ENCODE data around the gene SLC17A9. TPM values are rescaled to one million over a fixed set of nuclear protein-coding genes. Genes with fewer than 3 reads are reported as not detected.

The SLC17A9 gene
- total RNA-seq, 1 experiment from 2014 or later, result 0.28 TPM

Other genes with a start within 250 kb of the SLC17A9 start
- 44.1 TPM for gene NTSR1, start 243.9 kb upstream of the SLC17A9 start, total RNA-seq (2021; ENCODE audit: unreplicated experiment)
- 49.9 TPM for gene MRGBP, start 156.2 kb upstream of the SLC17A9 start, total RNA-seq (2021; ENCODE audit: unreplicated experiment)
- gene OGFR, start 147.9 kb upstream of the SLC17A9 start, total RNA-seq (2021; ENCODE audit: unreplicated experiment), result 47.3 TPM
- 46.6 TPM for gene COL9A3, start 135.7 kb upstream of the SLC17A9 start, total RNA-seq (2021; ENCODE audit: unreplicated experiment)
- 23.8 TPM for gene TCFL5, start 90.9 kb upstream of the SLC17A9 start, total RNA-seq (2021; ENCODE audit: unreplicated experiment)
- gene DIDO1, start 26.2 kb upstream of the SLC17A9 start, total RNA-seq (2021; ENCODE audit: unreplicated experiment), result 57.3 TPM
- gene GID8, start 14.6 kb upstream of the SLC17A9 start, total RNA-seq (2021; ENCODE audit: unreplicated experiment), result 37.3 TPM
- not detected for gene BHLHE23, start 54.3 kb downstream of the SLC17A9 start, total RNA-seq (2021; ENCODE audit: unreplicated experiment)

Data from Panc1 (cell line).